Neural progenitor cell (in vitro differentiated cells): ENCODE data around the gene PPP6R3. TPM values are rescaled to one million over a fixed set of nuclear protein-coding genes. Genes with fewer than 3 reads are reported as not detected.

ENCODE experiments used
- DNase-seq: peaks from one replicate; pipeline ENCODE4 v3.0.0-alpha.2; 2016; ENCODE audit warnings: low spot score
- H2AFZ ChIP-seq: fragments of 200-600 bp; sonication (generic); replicated peaks from 2 replicates; pipeline ENCODE4 v1.6.1; 2016; ENCODE audit warnings: antibody characterized with exemption
- H3F3A ChIP-seq: fragments of 200-600 bp; sonication (generic); 2 replicates; pipeline ENCODE4 v1.6.1; 2016; ENCODE audit warnings: antibody characterized with exemption, low read depth
- H3K27ac ChIP-seq: fragments of 200-600 bp; sonication (generic); 2 replicates; pipeline ENCODE4 v1.5.1; 2016; ENCODE audit warnings: mild to moderate bottlenecking
- H3K27me3 ChIP-seq: fragments of 200-600 bp; sonication (generic); 2 replicates; pipeline ENCODE4 v1.6.1; 2016; ENCODE audit warnings: mild to moderate bottlenecking, moderate library complexity
- H3K36me3 ChIP-seq: fragments of 200-600 bp; sonication (generic); 2 replicates; pipeline ENCODE4 v1.5.1; 2016
- H3K4me1 ChIP-seq: fragments of 200-600 bp; sonication (generic); 2 replicates; pipeline ENCODE4 v1.6.1; 2016; ENCODE audit warnings: mixed run types
- H3K4me2 ChIP-seq: fragments of 200-600 bp; sonication (generic); 2 replicates; pipeline ENCODE4 v1.6.1; 2016
- H3K4me3 ChIP-seq: fragments of 200-600 bp; sonication (generic); 2 replicates; pipeline ENCODE4 v1.5.1; 2016
- H3K79me2 ChIP-seq: fragments of 200-600 bp; sonication (generic); 2 replicates; pipeline ENCODE4 v1.6.1; 2016; ENCODE audit warnings: low read depth
- H3K9ac ChIP-seq: fragments of 200-600 bp; sonication (generic); 2 replicates; pipeline ENCODE4 v1.6.1; 2016
- H3K9me3 ChIP-seq: fragments of 200-600 bp; sonication (generic); 2 replicates; pipeline ENCODE4 v1.5.1; 2016; ENCODE audit warnings: low read depth
- H4K20me1 ChIP-seq: fragments of 200-600 bp; sonication (generic); 2 replicates; pipeline ENCODE4 v1.6.1; 2016; ENCODE audit warnings: low read depth
- H3K27ac Mint-ChIP-seq: 3 replicates; pipeline ENCODE4 v1.8.0; 2021; ENCODE audit warnings: mixed read lengths
- H3K27me3 Mint-ChIP-seq: 2 replicates; pipeline ENCODE4 v1.8.0; 2022; ENCODE audit warnings: low read depth, mild to moderate bottlenecking, inconsistent platforms, moderate library complexity, mixed read lengths; ENCODE audit not compliant: insufficient read depth
- H3K36me3 Mint-ChIP-seq: 3 replicates; pipeline ENCODE4 v1.8.0; 2021; ENCODE audit warnings: mixed read lengths
- H3K4me1 Mint-ChIP-seq: 3 replicates; pipeline ENCODE4 v1.8.0; 2021; ENCODE audit warnings: mixed read lengths
- H3K4me3 Mint-ChIP-seq: 3 replicates; pipeline ENCODE4 v1.8.0; 2021; ENCODE audit warnings: mild to moderate bottlenecking, moderate library complexity, mixed read lengths
- H3K9me3 Mint-ChIP-seq: 3 replicates; pipeline ENCODE4 v1.8.0; 2020; ENCODE audit warnings: mixed read lengths
- CTCF ChIP-seq: fragments of 200-600 bp; sonication (generic); IDR thresholded peaks from 2 replicates; pipeline ENCODE4 v1.5.1; 2017; ENCODE audit warnings: antibody characterized with exemption, mild to moderate bottlenecking
- EZH2 ChIP-seq: fragments of 200-600 bp; sonication (generic); IDR thresholded peaks from 2 replicates; pipeline ENCODE4 v1.6.1; 2017; ENCODE audit warnings: antibody characterized with exemption, mild to moderate bottlenecking, moderate library complexity
- EZH2phosphoT487 ChIP-seq: fragments of 200-600 bp; sonication (generic); IDR thresholded peaks from 2 replicates; pipeline ENCODE4 v1.6.1; 2017; ENCODE audit warnings: antibody characterized with exemption
- total RNA-seq: library from RNA; depleted of rRNA; stranded (reverse); fragments of >200 nt; gene quantifications from 2 replicates; pipeline ENCODE4 v1.2.3, GENCODE V29; 2015; ENCODE audit warnings: low replicate concordance

PPP6R3 gene
- 162 and 197 TPM in 2 replicates for total RNA-seq

- H3F3A ChIP-seq: peaks cover 9% of the 10 kb centered on the region
- peak within 1 kb of the TSS; percentile 99 for H3K4me2 ChIP-seq
- peak; percentile 22 for TF ChIP-seq CTCF
- TF ChIP-seq EZH2phosphoT487: no peak
- Mint-ChIP-seq H3K4me1 (peaks cover 28% of the 10 kb centered on the region), H3K27me3 (peaks cover 10% of the 10 kb centered on the region), H3K27ac (peak within 1 kb of the TSS; percentile 95), H3K36me3 (peaks cover 18% of the 10 kb centered on the region), H3K9me3 (peaks cover 16% of the 10 kb centered on the region), H3K4me3 (peak within 1 kb of the TSS; percentile 97)
- peak within 1 kb of the TSS; percentile 96 for H3K9ac ChIP-seq
- no peaks in the 10 kb centered on the region for H3K9me3 ChIP-seq
- H3K4me3 ChIP-seq: peak within 1 kb of the TSS; percentile 99
- H3K79me2 ChIP-seq: peaks cover 54% of the 10 kb centered on the region
- H4K20me1 ChIP-seq: peaks cover 49% of the 10 kb centered on the region
- H2AFZ ChIP-seq: peak within 1 kb of the TSS; percentile 94
- no peaks in the 10 kb centered on the region for H3K36me3 ChIP-seq
- H3K4me1 ChIP-seq: peaks cover 14% of the 10 kb centered on the region
- H3K27me3 ChIP-seq: no peaks in the 10 kb centered on the region
- DNase-seq: no peak
- peak within 1 kb of the TSS; percentile 98 for H3K27ac ChIP-seq
Measured at GRCh38 chr11:68460741-68461574, at the start of gene PPP6R3. PPP6R3 (plus strand) TSS chr11:68460752; CDS start chr11:68537665, 76,913 bp downstream.

- Histone ChIP-seq H3K36me3 (no peaks in the 10 kb centered on the region), H3K27ac (no peak overlapping the region), H3K4me3 (no peak overlapping the region), H2AFZ (no peak overlapping the region), H3F3A (no peaks in the 10 kb centered on the region), H3K9me3 (no peaks in the 10 kb centered on the region), H3K79me2 (no peaks in the 10 kb centered on the region), H3K9ac (no peak overlapping the region), H3K27me3 (no peaks in the 10 kb centered on the region), H3K4me2 (no peak overlapping the region), H4K20me1 (no peaks in the 10 kb centered on the region), H3K4me1 (no peaks in the 10 kb centered on the region)
- Mint-ChIP-seq H3K36me3 (peaks cover 20% of the 10 kb centered on the region), H3K9me3 (no peaks in the 10 kb centered on the region), H3K4me3 (no peak overlapping the region), H3K27me3 (no peaks in the 10 kb centered on the region), H3K4me1 (no peaks in the 10 kb centered on the region), H3K27ac (no peak overlapping the region)
- no peak for TF ChIP-seq EZH2phosphoT487
- TF ChIP-seq EZH2: no peak
- no peak for TF ChIP-seq CTCF
- no peak for DNase-seq
Measured at GRCh38 chr11:68411501-68411991, 49.0 kb upstream of the PPP6R3 start.

- peaks cover 24% of the 10 kb centered on the region for H3K36me3 Mint-ChIP-seq
- no peaks in the 10 kb centered on the region for H3K27me3 Mint-ChIP-seq
- no peaks in the 10 kb centered on the region for H3K27me3 ChIP-seq
- H3K9me3 Mint-ChIP-seq: no peaks in the 10 kb centered on the region
- H4K20me1 ChIP-seq: no peaks in the 10 kb centered on the region
- DNase-seq: no peak
- no peaks in the 10 kb centered on the region for H3K79me2 ChIP-seq
- H3K4me1 ChIP-seq: no peaks in the 10 kb centered on the region
- H3K9me3 ChIP-seq: no peaks in the 10 kb centered on the region
- H3K4me1 Mint-ChIP-seq: peaks cover 3% of the 10 kb centered on the region
- no peak overlapping the region for H3K4me3 ChIP-seq
- no peaks in the 10 kb centered on the region for H3F3A ChIP-seq
- H3K27ac Mint-ChIP-seq: no peak overlapping the region
- H2AFZ ChIP-seq: no peak overlapping the region
- no peak overlapping the region for H3K9ac ChIP-seq
- no peak overlapping the region for H3K27ac ChIP-seq
- H3K36me3 ChIP-seq: no peaks in the 10 kb centered on the region
- H3K4me3 Mint-ChIP-seq: no peak overlapping the region
- no peak overlapping the region for H3K4me2 ChIP-seq
- no peak for TF ChIP-seq EZH2
- TF ChIP-seq CTCF: no peak
- no peak for TF ChIP-seq EZH2phosphoT487
Measured at GRCh38 chr11:68412593-68413475, 47.7 kb upstream of the PPP6R3 start.
